GM18861 (cell line): ENCODE data around the gene DOP1A.
A peak's percentile ranks its signal among the peaks of the same experiment; 100 is the strongest.

Source experiments
- ATAC-seq: cut with Tn5 transposase; IDR thresholded peaks from one replicate; pipeline ENCODE4 v1.9.1; 2021; ENCODE audit not compliant: unreplicated experiment

The DOP1A gene

DNA sequence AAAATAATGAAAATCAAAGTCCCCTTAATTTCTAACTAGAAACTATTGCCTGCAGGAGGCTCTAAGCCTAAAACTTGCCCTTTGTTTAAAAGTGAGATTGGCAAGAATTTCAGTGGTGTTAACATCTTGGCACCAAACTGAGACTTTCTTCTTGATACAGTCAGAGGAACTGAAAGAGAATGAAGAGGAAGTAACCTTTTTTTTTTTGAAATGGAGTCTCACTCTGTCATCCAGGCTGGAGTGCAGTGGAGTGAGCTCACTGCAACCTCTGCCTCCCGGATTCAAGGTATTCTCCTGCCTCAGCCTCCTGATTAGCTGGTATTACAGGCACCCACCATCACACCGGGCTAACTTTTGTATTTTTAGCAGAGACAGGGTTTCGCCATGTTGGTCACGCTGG lies 3.6 kb downstream of the DOP1A start:
- ATAC-seq: peak; percentile 50

DNA sequence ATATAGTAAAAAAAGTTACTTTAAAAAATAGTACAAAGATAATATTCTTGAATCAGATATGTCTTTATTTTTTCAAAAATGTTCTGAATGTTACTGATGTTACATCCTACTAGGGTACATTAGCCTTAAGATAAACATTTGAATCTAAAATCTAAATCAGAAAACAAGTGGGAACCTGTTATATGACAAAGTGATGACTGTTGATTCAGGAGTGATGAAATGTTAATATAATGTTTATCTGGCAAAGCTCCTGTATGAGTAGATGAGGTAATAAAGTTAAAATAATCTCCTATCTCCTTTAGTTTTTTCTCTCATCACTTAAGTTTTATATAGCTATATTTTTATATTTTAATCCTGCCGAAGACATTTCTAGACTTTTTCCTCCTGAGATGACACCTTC lies 4.2 kb downstream of the DOP1A start:
- ATAC-seq: no peak

DNA sequence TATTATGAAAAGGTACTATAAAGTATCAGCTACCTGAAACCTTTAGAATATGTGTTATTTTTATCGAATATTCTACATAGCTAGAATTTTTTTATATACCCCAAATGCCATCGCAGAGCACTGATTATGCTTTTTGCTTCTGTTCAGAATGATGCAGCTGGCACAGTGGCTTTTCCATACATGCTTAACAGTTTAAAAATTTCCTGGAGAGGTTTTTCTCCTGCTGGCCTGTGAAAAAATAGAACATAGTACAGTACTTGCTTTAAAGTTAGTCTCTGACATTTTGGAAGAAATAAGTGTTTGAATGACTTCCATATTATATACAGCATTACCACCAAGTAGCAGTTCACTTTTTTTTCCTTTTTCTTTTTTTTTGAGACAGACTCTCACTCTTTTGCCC lies 5.3 kb downstream of the DOP1A start:
- ATAC-seq: no peak

DNA sequence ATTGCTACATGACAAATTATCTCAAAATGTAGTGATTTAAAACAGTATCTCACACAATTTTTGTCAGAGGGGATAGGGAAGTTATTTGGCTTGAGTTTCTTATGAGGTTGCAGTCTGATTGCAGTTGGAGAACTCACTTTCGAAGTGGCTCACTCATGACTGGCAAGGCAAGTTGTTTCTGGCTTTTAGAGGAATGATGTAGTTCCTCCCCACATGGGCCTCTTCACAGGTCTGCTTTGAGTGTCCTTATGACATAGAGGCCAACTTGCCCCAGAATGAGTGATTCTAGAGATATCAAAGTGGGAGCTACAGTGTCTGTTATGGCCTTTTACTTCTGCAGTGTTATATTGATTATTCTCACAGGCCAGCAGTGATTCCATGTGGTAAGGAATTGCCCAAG lies 6.1 kb downstream of the DOP1A start:
- ATAC-seq: no peak

DNA sequence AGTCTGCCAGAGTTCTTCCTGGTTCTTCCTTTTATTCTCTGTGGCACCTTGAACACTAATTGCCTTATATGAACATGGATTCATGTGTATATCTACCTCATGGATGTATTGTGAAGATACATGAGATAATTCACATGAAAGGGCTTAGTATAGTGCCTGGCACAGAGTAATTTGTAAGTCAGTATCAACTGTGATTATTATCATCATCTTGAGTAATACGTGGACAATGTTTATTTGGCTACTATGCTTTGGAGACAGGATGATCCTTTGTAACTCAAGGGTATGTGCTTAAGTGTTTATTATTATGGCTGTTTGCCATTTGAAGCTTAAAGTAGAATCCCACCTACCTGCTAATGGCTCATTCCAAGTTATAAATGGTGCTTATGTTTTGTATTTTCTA lies 16.0 kb downstream of the DOP1A start:
- no peak for ATAC-seq

DNA sequence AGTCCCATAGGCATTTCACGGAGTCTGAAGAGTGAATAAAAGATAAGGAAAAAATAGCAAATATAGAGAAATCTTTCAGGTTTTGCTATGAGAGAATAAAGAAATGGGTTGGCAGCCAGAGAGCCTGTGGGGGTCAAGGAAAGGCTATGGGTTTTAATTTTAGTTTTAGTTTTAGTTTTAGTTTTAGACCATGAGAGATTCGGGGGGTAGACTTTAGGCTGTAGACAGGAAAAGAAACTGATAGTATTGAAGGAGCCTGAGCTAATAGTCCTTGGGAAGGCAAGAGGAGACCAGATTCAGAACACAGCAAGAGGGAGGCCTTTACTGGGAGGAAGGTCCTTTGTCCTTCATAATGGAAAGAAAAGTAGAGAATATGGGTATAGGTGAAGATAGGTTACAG lies 19.3 kb downstream of the DOP1A start:
- peak; percentile 99 for ATAC-seq

DNA sequence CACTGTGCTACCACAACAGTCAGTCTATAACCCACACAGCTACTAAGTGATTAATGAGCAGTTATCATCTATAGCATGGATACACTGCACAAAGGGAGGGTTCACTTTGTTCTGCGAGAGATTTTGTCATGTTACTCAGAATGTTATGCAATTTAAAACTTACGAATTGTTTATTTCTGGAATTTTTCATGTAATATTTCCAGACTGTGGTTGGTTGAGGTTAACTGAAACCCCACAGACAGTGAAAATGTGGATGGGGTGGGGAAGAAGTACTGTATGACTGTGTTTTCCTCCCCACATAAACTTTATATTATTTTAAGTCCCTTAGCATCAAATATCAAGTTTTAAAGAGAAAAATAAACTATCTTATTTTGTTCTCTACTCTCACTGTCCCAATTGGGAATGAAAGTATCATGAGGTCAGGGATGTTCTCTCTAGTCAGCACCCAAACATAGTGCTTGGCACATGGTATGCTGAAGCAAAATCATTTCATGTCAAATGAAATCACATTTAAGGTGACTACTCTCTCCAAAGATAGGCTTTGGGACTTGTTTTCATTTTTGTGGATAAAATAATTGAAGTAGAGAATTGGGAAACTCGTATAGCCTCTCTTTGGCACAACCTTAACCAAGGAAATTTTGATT lies 25.4 kb downstream of the DOP1A start:
- ATAC-seq: no peak

DNA sequence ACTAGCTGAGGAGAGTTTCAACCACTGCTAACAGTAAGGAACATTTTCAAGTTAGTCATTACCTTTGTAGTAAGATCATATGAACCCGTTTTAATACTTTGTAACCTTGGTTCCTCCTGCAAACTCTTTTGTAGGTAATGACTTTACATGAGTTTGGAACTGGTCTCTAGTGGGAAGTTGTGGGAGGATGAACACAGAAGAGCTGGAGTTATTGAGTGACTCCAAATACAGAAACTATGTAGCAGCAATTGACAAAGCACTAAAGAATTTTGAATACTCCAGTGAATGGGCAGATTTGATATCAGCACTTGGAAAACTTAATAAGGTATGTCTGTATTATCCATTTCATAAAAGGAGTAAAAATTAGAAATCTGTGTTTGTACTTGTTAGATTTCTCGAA lies 29.3 kb downstream of the DOP1A start:
- no peak for ATAC-seq

DNA sequence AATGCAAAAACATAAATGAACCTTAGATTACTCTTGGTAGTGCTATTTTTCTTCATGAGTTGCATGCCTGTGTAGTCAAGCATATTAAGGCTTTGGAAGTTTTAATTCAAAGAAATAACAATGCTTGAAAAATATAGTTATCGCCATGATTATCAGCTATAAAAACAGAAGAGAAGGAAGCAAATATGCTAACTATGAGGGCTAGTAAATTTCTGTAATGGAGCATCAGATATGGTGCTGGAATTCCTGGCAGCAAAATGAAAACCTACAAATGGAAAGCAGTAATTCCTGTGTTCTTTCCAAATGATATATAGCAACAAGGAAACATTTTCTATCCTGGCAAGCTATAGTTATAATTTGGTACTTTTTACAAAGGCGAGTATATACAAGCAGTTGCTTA lies 29.7 kb downstream of the DOP1A start:
- ATAC-seq: no peak

DNA sequence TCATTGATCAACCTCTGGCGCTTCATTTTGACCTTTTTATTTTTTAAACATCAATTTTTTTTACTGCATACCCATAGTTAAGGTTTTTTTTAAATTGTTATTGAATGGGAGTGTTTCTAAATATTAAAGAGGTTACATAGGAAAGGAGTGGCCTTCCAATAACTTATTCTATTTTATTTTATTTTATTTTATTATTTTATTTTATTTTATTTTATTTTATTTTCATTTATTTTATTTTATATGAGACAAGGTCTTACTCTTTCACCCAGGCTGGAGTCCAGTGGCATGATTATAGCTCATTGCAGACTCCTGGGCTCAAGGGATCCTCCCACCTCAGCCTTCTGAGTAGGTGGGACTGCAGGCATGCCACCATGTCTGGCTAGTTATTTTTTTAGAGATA lies 30.2 kb downstream of the DOP1A start:
- no peak for ATAC-seq

DNA sequence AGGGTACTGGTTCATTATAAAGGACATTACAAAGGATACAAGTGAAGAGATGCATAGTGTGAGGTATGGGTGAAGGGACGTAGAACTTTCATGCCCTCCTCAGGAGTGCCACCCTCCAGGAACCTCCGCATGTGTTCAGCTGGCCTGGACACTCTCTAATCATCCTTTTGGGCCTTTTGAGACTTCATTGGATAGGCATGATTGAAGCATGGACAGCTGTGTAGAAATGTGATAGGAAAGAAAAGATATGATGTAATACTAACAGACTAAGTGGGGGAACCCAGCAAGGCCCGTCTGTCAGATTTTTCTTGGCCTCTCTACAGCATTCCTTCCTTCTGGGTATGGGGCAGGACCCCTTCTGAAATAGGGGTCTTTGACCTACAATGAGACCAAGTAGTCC lies 31.1 kb downstream of the DOP1A start:
- ATAC-seq: no peak

DNA sequence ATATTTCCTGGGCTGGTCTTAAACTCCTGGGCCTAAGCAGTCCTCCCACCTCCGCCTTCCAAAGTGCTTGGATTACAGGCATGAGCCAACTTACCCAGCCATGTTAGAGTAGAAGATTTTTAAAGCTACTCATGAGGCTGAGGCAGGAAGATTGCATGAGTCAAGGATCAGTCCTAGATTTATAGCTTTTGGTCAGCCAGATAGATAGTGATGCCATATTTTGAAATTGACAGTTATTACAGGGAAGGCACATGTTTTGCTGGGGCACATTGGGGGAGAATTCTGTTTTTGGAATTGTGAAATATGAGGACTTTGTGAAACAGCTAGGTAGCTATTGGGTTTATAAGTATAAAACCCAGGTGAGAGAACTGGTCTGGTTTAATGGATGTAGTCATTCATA lies 40.9 kb downstream of the DOP1A start:
- ATAC-seq: no peak

DNA sequence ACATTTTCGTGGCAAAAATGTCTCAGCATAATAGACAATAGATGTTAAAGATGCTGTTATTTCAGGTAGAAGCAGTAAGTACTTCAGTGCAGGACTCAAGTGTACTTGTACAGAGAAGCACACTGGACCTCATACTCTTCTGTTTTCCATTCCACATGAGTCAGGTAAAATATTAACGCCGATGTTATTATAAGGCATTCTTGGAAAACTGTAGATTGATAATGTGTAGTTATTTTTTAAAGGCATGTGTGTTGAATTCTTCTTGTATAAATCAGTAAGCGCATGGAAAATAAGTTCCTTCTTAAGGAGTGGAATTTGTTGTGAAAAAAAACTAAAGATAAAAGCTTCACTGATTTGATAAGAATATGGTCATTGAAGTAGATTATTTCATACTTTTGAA lies 45.8 kb downstream of the DOP1A start:
- ATAC-seq: no peak

DNA sequence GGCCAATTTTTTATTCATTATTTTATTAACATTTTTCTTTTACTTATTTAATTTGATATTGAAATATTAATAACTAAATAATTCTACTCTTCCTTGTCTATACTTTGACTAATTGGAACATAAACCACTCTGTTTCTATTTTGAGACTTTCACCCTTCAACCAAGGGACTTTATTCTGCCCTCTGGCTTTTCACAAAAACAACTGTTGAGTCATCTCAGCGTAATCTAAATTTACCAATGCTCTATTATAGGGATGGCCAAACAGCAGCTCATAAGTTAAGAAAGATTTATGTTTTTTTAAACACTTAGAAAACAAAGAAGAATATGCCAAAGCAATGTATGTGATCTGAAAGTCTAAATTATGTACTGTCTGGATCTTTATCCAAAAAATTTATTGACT lies 46.7 kb downstream of the DOP1A start:
- ATAC-seq: no peak

DNA sequence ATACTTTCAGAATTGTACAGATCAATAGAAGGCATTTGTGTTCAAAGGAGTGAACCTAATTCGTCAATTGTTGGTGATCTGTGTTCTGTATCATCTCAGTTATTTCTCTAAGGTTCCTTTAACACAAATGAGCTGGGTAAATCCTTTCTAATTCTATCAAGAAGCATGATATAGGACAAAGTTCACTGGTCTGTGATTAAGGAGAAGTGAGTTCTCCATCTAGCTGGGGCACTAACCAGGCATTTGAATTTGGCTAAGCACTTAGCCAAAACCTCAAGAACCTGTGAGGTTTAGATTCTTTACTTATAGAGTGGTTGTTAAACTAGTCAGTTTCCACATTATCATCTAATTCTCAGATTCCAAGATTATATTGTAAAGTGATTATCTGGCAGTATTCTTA lies 50.3 kb downstream of the DOP1A start:
- ATAC-seq: no peak

DNA sequence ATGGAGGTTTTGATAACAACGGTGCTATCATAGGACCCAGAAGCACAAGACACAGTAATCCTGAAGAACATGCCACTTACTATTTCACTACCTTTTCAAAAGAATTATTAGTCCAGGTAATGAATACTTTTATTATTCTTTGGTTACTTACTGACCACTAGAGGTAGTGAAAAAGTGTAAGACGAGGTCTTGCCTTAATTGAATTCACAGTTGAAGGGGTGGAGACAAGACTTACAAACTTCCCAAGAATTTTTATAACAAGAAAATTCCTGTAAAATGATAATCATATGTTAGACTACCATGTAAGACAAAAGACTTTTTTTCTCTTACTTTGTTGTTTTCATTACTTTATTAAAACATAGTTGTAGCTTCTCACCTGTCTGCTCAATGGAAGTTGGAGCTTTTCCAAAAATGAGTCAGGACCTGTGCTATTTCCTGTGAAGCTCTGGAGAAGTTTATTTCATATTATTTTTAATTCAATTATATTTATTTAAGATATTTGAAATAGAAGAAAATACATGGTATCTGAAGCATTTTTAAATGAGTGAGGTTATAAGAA lies 52.4 kb downstream of the DOP1A start:
- ATAC-seq: no peak

DNA sequence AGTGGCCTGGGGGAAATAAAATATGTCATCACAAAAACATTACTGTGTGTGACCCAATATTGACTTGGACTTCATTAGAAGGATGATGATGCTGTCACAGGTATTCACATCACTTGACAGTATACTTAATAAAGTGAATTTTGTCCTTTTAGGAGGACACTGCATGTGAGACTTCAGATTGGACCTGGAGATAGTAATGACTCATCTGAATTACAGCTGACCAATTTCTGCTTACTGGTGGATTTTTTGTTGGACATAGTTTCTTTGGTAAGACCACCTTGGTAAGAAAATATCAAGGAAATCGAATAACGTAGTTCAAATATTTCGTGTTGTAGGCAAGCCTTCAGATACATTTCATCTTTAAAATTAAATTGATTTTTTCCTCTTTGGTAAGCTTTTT lies 57.1 kb downstream of the DOP1A start:
- ATAC-seq: no peak

DNA sequence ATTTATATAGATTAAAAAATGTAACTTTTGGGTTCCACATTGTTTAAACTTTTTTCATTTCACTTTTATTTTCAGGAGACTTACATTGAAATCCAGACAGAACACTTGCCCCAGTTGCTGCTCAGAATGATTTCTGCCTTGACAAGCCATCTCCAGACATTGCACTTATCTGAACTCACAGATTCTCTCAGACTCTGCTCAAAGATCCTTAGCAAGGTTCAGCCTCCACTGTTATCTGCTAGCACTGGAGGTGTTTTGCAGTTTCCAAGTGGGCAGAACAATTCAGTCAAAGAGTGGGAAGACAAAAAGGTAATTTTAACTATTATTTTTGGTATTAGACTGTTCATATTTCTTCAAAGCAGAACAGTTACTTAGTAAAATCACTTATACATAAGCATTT lies 58.0 kb downstream of the DOP1A start:
- ATAC-seq: no peak

DNA sequence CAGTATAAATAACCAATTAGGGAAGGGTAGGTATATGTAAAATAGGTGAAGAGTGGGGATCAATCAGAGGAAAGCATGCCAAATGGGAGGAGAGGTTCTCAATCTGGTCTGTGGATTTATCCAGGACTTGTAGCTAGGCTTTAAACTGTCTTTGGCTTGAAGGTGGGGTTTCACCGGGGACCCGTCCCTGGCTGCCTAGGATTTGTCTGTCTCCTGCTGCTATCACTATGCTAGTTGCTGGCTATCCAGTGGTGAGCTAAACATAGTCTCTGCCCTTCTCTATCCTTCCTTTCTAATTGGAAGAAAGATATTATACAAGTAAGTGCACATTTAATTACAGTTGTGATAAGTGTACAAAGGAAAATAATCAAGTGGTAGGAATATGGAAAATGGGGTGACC lies 58.8 kb downstream of the DOP1A start:
- no peak for ATAC-seq

DNA sequence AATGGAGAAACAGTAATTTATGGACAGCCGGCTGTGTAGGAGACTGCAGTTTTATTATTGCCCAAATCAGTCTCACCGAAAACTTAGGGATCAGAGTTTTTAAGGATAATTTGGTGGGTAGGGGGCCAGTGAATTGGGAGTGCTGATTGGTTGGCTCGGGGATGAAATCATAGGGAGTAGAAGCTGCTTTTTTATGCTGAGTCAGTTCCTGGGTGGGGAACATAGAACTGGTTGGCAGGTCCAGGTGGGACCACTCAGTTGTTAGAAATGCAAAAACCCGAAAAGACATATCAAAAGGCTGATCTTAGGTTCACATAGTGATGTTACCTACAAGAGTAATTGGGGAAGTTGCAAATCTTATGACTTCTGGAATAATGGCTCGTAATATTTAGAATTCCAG lies 59.3 kb downstream of the DOP1A start:
- ATAC-seq: no peak

DNA sequence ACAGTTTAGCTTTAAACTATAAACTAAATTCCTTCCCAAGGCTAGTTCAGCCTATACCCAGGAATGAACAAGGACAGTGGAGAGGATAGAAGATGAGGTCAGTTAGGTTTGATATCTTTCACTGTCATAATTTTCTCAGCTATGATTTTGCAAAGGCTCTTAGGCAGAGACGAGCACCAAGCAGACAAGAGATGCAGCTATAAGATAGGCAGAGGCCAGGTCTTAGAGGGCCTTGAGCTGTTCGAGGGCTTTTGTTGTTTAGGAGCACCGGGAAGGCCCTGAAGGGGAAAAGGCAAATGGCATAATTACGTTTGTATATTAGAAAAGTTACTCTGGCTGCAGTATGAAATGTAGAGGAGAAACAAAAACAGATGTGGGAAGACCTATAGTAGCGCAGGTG lies 59.8 kb downstream of the DOP1A start:
- no peak for ATAC-seq

DNA sequence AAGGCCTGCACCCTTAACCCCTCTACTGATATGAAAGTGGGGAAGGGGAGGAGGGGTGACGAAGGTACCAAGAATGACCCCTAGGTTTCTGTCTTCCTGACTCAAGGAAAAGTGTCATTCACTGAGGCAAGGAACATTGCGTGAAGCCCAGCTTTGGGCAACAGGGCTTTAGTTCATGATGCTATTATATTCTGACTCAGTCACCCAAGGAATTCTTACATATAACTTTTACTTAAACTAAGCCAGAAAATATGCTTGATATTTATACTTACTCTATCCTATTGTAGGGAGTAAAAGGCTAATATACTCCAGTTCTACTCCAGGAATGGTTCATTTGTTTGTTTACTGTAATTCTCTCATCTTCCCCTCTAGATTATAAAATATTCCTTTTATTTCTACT lies 60.5 kb downstream of the DOP1A start:
- ATAC-seq: no peak

DNA sequence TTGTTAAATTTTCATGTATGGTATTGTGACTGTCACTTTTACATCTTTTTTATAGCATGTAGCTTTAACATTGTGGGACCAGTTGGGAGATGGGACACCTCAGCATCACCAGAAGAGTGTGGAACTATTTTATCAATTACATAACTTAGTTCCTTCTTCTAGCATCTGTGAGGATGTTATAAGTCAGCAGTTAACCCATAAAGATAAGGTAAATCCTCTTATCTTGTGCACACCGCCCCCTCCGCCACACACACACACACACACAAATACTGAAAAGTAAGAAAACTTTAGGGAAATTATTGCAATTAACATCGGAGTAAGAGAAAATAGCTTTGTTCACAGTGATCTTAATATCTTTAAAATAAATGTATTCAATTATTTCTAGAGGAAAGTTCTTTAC lies 64.7 kb downstream of the DOP1A start:
- ATAC-seq: no peak
